Ramos (cell line): Measurements from ENCODE around the gene RCOR2.

ENCODE experiments used
- in situ Hi-C: fragments of 300-500 bp; cut with MboI; formaldehyde crosslinking; loops from one replicate; pipeline ENCODE4 v1.14.3; 2022; ENCODE audit warnings: low sequenced_read_pairs; ENCODE audit not compliant: unreplicated experiment

The RCOR2 gene

DNA sequence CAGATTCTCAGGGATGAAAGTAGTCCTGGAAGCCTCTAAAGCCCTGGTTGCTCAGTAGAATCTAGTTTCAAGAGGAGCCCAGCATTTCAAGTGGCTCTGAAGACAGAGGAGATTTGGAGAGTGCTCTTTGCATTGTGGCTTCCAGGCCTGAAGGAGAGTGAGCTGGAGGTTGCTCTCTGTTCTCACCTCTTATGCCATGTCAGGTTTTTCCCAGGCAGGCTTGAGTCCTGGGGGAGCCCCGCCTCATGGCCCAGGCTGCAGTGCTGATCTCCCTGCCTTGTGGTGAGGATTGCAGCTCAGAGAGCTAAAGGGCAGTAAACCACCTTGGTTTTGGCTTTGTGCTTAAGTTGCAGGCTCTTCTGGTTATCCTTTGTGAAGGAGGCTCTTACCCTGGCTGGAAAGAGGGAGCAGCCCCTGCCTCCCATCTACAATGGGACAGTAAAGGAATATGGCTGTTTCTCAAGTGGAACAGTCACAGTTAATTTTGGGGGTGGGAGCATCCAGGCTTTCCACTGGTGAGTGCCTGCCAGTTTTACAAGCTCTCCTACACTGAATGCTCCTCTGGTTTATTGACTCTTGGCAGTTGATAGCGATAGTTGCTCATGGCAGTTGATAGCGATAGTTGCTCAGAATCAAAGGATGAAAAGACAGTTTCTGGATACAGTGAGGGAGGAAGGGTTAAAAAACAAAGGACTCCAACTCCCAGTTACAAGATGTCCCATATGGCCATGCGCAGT lies 32.6 kb downstream of the RCOR2 start:
- in situ Hi-C loops: no loop called here

DNA sequence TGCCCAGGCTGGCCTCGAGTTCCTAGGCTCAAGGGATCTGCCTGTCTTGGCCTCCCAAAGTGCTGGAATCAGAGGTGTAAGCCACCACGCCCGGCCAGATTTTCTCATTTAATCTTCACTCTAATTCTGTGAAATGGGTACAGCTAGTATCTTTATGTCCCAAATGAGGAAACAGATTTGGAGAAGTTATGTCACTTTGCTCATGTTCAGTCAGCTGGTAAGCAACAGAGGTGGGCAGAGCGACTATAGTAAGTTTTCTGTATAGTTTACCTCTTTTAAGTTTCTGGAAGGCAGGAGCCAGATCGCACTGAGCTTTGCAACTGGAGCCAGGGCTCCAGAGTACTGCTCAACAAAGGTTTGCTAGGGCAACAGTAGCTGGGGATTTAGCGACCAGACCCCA lies 33.2 kb downstream of the RCOR2 start:
- in situ Hi-C loops: no loop called here

DNA sequence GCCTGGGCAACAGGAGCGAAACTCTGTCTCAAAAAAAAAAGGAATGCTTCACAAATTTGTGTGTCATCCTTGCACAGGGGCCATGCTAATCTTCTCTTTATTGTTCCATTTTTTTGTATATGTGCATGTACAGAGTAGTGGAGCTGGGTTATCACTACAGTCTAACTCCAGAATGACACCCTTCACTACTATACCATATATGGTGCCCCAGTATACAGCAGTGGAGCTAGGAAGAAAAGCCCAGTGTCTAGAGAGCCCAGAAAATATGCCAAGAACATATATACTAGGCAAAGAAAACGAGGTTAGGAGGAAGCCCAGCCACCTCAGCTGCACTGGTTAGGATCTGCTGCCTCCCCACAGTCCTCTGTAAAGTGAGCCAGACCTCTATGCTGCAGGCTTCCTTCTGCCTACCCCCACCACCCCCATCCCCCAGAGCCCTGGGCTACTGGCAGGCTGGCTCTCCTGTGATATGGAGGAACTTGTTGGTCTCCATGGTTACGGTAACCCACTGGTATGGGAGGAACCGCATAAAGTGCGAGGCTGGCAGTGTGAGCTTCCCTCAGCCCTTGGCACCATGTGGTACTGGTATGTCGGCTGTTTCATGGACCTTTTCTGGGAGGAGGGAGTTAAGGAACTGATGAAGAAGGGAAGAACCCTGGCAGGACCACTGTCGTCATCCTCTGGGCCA lies 34.3 kb downstream of the RCOR2 start:
- in situ Hi-C loops: no loop called here

DNA sequence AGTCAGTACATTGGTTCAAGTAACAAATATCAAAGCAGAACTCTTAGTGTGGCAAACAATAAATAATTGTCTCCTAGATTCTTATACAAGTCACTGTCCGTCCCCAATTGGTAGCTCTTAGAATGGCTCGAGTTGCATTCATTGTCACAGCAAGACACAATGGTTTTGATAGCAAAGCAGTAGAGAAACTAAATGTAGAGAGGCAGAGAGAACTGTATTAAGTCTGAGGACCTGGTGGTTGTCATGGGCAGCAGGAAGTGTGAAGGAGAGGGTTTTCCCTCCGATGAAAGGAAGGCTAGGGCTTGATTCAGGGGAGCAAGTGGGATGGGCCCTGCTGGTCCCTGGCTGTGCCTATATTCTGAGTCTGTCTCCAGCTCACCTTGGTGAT lies 36.6 kb downstream of the RCOR2 start:
- in situ Hi-C loops: no loop called here

DNA sequence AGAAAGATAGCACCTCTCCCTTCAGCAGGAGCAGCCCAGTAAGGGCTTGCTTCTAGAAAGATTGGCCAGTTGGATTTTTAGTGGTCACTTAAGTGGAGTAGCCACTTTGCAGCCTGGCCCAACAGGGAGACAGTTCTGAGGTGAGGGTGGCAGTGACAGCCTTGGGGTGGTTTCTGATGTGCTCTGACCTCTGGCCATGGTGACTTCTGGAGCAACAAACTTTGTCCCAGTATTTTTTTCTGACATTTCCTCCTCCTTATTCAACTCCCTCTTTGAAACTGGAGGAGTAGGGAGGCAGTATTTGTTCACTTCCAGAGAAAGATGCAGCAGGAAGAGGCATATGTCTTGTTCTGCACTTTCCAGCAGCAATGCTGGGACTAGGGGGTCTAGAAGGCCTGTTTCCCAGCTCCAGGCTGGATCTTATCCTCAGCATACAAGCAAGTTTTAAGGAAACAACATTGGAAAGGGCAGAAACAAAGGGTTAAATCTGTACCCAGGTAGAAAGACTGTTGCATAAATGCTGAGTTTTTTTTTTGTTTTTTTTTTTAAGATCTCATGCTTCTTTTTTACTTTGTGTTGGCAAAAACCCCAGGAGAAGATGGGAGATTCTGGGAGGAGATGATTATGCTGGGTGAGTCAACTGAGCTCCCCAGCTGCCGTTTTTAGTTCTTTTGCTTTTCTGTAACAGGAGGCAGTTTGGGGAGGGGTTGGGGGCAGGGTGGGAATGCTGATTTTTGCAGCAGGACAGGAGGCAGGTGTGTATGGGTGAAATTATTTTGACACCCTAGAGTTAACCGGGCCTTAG lies 37.2 kb downstream of the RCOR2 start:
- in situ Hi-C loops: no loop called here

DNA sequence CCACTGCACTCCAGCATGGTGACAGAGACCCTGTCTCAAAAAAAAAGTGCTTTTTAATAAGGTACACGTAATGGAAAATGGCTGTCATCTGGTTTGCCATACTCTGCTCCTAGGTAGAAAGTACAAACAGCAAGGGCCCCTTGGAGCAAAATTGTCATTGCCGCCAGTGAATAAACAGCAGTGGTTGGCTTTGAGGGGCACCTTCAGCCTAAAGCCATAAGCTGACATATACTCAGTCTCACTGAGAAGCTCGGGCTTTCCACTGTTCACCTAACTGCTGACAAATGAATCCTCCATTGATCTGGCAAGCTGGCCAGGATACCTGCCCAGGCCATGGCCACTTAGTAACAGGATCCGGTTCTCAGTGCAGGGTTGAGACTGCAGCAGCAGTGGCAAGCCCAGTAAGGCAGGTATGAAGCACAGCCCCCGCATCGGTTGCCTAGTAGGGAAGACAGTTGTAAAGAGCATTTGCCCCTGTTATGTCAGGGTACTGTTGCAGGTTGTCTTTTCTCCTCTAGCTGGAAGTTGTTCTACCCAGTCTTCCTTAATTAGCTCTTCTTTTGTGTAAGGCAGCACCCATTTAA lies 39.2 kb downstream of the RCOR2 start:
- in situ Hi-C loops: no loop called here

DNA sequence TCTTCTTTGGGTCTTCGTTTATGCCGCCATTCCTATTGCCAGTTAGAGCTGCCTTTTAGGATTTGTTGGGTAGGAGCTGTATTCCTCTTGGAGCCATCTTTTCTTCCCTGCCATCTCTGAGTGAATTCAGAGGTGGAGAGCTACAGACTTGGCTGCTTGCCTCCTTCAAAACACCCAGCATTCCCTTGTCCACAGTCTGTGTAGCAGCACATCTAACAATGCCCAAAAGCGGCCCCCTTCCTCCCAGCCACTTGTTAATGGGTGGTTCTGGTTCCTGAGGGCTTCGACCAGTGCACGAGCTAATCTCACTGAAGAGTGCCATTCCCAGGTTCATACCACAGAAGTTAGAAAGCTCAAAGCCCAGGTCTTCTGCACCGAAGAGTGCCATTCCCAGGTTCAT lies 40.3 kb downstream of the RCOR2 start:
- in situ Hi-C loops: no loop called here

DNA sequence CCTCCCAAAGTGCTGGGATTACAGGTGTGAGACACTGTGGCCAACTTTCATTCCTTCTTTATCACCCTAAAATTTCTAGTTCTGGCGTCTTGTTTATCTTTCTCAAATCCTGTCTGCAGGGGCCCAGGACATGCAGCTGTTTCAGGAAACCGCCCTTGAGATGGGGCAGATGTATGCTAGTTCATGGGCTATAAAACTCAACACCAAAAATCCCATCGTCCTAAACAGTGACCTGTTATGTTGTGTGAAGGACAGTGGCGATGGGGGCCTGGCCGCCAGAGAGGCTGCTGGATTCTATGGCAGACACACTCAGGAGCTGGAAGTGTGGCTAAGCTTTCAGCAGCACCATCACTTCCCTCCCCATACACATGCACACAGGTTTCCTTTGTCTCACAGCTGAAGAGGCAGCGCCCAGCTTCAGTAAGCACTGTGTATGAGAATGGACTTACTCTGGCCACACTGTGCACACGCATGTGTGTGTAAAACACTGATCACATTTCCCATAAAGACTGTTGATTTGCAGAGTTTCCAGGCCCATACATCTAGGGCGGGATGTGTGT lies 41.4 kb downstream of the RCOR2 start:
- in situ Hi-C loops: no loop called here

DNA sequence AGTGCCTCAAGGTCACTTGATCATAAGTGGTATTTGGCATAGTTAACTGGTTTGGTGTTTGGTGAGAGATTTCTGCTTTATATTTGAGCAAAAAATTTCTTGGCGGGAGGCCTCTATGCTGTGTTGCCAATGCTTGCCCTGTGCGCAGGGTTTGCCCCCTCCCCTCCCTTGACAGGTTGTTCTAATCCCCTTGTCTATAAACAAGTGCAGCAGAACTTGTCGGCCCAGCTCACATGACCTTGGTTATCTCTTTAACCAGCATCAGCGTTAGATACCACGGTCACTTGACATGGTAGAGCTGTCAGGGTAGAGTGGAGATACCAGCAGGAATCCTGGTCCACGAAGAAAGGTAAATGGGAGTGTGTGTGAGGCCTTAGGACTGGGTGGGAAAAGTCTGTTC lies 42.5 kb downstream of the RCOR2 start:
- in situ Hi-C loops: no loop called here

DNA sequence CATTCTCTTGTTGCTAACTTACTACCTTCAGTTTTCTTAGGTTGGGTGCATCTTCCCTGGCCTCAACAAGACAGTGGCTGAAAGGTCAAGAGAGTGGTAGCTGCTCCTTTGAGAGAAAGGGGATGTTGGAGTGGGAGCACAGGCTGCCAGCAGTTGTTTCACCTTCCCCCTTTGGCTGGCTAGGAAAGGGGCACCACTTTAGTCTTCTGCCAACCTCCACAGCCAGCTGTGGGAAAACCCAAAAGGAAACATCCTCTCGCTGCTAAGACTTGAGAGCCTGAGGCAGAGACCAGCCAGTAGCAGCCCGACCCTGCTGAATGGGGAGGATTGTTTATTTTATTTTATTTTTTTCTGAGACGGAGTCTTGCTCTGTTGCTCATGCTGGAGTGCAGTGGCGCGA lies 43.7 kb downstream of the RCOR2 start:
- in situ Hi-C loops: no loop called here

DNA sequence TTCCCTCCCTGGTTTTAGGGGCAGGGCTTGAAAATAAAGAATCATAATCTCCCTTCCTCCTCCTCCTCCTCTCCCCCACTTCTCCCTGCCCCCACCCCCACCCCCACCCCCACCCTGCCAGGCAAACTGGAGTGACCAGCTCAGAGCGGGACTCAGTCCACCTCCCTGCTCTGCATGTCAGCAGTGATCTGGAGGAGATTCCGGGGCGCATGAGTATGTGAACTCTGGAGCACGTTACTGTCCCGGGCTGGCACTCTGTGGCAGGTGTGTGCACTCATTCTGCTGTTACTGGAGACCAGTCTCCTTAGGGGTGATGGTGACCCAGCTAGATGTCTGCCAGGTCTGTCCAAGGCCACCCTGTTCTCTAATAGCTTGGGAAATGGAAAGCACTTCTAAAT lies 44.2 kb downstream of the RCOR2 start:
- in situ Hi-C loops: no loop called here

DNA sequence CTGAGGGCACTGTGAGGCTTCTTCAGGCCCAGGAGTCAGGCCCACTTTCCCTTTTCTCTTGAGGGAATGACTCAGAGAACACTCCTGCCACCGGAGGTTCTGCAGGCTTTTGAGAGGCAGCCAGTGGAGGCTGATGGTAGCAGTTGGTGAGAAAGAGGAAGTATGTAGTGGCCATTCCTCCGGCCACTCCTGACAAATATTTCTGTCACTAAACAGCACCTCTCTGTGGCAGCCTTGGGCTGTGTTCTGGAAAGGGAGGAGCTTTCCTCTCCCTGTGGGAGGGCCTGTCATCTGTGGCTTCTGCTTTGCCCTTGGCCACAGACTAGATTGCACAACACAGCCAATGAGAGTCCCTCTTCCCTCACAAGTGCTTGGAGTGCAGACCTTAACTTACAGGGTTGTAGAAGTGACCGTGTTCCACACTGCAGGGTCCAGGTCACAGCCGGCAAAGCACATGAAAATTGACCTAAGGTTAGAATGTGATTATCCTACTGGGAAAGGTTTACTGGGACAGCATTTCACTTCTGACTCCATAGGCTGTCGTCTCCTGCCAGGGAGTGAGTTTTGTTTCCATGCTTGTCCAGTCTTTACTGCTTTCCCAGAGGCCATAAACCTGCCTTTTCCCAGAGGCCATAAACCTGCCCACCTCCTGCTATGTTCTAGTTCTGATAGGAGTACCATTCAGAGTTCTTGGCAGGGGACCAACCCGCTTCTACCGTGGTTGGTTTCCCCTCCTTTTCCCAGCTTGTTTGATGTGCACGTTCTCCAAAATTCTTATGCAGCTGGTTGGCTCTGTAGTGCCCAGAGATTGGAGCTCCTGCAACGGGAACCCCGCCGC lies 44.8 kb downstream of the RCOR2 start:
- in situ Hi-C loops: no loop called here

DNA sequence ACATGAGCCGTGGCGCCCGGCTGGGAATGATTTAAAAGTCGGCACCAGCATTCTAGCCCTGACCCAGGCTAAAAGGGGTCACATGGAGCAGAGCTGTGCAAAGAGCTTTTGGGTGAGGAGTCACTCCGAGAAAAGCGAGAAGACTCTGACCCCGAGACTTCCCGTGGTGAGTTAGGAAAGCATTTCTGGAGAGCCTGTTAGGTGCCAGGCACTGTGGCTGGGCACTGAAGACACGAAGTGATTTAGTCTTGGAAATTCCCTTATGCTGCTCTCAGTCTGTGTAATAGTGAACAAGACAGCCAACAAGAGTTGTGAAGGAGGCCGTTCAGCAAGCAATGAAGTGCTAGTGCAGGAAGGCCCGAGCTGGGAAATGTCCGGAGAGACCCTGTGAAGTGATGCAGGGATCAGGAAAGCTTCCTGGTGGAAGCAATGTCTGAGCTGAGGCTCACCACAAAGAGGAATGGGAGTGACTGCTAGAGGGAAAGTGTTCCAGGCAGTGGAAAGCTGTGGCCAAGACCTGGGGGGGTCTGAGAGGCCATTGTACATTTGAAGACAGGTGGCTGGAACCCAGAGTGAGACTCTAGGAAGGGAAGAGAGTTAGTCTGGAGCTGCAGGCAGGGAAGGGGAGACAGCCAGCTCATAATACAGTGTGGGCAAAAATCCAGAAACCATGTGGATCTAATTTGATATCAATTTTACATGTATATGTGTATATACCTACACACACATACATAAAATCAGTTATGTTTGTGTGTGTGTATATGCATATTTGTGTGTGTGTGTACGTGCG lies 46.4 kb downstream of the RCOR2 start:
- in situ Hi-C loops: no loop called here

DNA sequence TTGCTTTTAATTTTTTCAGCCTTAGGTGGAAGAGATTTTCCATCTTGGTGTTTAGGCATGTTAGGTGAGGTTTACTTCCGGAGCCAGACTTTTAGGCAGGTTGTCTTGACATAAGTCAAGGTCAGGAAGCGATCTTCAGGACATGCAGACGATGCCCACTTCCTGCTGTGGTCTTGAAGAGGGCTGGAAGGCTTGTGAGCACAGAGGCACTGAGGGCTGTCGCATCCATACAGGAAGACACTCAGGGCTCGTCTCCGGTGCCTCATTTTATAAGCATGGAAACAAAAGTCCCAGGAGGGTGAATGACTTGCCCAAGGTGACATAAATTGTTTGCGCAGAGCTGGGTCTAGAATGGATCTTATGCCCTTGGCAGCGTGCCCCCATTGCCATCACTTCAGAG lies 47.3 kb downstream of the RCOR2 start:
- in situ Hi-C loops: no loop called here

DNA sequence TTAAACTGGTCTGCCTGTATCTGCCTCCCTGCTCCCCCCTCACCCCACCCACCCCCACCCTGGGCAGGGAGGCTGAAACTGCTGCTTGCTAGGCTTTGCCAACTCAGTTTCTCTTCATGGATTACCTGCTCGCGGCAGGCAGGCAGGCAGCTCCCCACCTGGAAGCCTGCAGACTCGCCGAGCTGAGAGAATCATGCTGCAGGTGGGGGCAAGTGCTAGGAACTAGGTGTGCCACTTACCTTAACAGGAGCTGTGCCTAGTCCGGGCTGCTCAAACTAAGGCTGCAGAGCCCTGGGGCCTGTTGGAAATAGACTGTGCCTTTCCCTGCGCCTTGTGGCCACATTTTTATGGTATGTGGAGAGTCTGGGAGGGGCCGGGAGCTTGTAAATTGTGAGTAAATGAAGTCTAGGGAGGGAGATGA lies 47.8 kb downstream of the RCOR2 start:
- in situ Hi-C loops: no loop called here

DNA sequence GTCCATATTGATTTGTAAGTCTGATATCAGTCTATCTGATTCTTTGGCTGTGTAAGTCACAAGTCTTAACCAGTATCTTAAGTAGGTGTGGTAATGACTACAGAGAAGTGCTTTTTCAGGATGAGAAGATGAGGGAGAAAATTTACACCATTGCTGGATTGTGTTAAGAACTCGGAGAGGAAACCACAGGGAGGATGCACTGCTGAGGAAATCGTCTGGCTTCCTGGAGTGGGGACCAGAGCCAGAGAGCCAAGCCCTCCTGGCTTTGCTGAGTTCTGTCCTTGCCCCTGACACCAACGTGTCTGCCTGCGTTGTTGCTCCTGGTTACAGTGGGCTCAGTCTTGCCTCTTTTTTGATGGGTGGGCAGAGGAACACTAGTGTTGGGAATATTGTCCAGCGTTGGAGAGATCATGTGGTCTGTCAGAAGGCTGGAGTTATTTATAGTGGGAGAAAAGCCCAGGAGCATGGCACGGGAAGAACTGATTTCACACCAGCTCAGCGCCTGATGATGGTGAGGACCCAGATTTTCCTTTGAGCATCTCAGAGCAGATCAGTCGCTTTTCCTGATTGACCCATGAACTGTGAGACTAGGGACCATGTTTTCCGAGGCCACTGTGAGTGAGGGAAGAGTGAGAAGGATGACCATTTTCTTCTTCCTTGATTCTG lies 48.4 kb downstream of the RCOR2 start:
- in situ Hi-C loops: no loop called here

DNA sequence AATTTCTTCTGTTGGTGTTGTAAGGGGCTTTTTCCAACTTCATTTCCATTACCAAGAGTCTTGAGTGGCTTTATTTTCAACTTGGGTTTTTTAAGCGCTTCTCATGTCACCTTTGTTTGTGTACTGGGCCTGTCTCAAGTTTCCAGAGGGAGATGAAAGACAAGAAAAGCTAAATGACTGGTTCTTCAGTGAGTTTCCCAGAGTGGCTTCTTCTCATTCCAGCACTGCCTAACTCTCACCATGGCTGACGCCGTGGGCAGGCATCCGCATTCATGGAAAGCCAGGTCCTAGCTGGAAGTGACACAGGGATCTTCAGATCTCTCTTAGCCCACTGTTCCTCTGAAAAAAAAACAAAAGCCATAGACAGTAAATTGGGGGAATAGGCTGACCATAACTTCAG lies 49.5 kb downstream of the RCOR2 start:
- in situ Hi-C loops: no loop called here

DNA sequence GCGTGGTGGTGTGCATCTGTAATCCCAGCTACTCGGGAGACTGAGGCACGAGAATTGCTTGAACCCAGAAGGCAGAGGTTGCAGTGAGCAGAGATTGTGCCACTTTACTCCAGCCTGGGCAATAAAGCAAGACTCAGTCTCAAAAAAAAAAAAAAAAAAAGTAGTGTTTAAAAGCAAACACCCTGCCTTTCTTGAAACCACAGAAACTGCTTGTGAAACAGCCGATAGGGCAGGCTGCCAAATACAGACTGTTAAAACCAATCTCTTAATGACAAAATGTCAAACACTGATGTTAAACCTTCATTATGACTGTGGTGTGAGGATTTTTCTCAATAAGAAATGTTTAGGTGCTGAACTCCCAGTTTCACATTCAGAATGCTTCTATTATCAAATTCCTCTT lies 50.8 kb downstream of the RCOR2 start:
- in situ Hi-C loops: no loop called here
